Karpas-422 (cell line): ENCODE data around the gene LRP8. TPM values are rescaled to one million over a fixed set of nuclear protein-coding genes. Genes with fewer than 3 reads are reported as not detected.

ENCODE experiments used
- DNase-seq: peaks from one replicate; pipeline ENCODE4 v3.0.0-alpha.2; 2015
- H2AFZ ChIP-seq: fragments of 200-600 bp; sonication (generic); 2 replicates; pipeline ENCODE4 v1.6.1; 2014; ENCODE audit warnings: antibody characterized with exemption, low read length, mixed read lengths
- H3K27ac ChIP-seq: fragments of 200-600 bp; sonication (generic); 2 replicates; pipeline ENCODE4 v1.5.1; 2014; ENCODE audit warnings: mild to moderate bottlenecking, low read length, moderate library complexity
- H3K27me3 ChIP-seq: fragments of 200-600 bp; sonication (generic); 2 replicates; pipeline ENCODE4 v1.6.1; 2014; ENCODE audit warnings: low read length, mixed read lengths
- H3K36me3 ChIP-seq: fragments of 200-600 bp; sonication (generic); 2 replicates; pipeline ENCODE4 v1.6.1; 2014; ENCODE audit warnings: low read length, mixed read lengths; ENCODE audit not compliant: insufficient read depth
- H3K4me1 ChIP-seq: fragments of 200-600 bp; sonication (generic); 2 replicates; pipeline ENCODE4 v1.6.1; 2014; ENCODE audit warnings: mild to moderate bottlenecking, low read length, mixed read lengths
- H3K4me2 ChIP-seq: fragments of 200-600 bp; sonication (generic); 2 replicates; pipeline ENCODE4 v1.6.1; 2014; ENCODE audit warnings: low read length, low read depth, mild to moderate bottlenecking; ENCODE audit not compliant: poor library complexity, severe bottlenecking
- H3K4me3 ChIP-seq: fragments of 200-600 bp; sonication (generic); 2 replicates; pipeline ENCODE4 v1.5.1; 2014; ENCODE audit warnings: mild to moderate bottlenecking, antibody characterized with exemption, low read length, mixed read lengths
- H3K79me2 ChIP-seq: fragments of 200-600 bp; sonication (generic); 2 replicates; pipeline ENCODE4 v1.6.1; 2014; ENCODE audit warnings: mild to moderate bottlenecking, low read length, mixed read lengths
- H3K9ac ChIP-seq: fragments of 200-600 bp; sonication (generic); 2 replicates; pipeline ENCODE4 v1.6.0; 2014; ENCODE audit warnings: low read length
- H3K9me2 ChIP-seq: fragments of 200-600 bp; sonication (generic), shearing (Covaris generic); replicated peaks from 2 replicates; pipeline ENCODE4 v1.6.0; 2014; ENCODE audit warnings: mild to moderate bottlenecking, low read length, moderate library complexity; ENCODE audit not compliant: insufficient read depth
- H3K9me3 ChIP-seq: fragments of 300-700, 200-600 bp; sonication (generic); 2 replicates; pipeline ENCODE4 v1.6.1; 2014; ENCODE audit warnings: low read length, mixed read lengths
- H4K20me1 ChIP-seq: fragments of 200-600 bp; sonication (generic); 2 replicates; pipeline ENCODE4 v1.6.1; 2014; ENCODE audit warnings: mild to moderate bottlenecking, antibody characterized with exemption, low read length, low read depth; ENCODE audit not compliant: insufficient read depth
- total RNA-seq: library from RNA; depleted of rRNA; stranded (reverse); fragments of >200 nt; shearing (Covaris generic); gene quantifications from 2 replicates; pipeline ENCODE4 v1.2.3, GENCODE V29; 2014; ENCODE audit warnings: low replicate concordance

LRP8 gene
- total RNA-seq, 1 experiment from 2014 or later, result 26.7 TPM

GRCh38 chr1:53295726-53296116, 32.1 kb downstream of the LRP8 start:
- H3K27ac ChIP-seq, result no peak overlapping the region
- H3K79me2 ChIP-seq, result peaks cover 95% of the 10 kb centered on the region
- no peak overlapping the region for H3K9ac ChIP-seq
- H3K4me2 ChIP-seq, result no peak overlapping the region
- H2AFZ ChIP-seq, result no peak overlapping the region
- H4K20me1 ChIP-seq, result peaks cover 28% of the 10 kb centered on the region
- peaks cover 23% of the 10 kb centered on the region for H3K4me1 ChIP-seq
- no peaks in the 10 kb centered on the region for H3K36me3 ChIP-seq
- no peak for DNase-seq
- no peaks in the 10 kb centered on the region for H3K9me2 ChIP-seq
- no peaks in the 10 kb centered on the region for H3K27me3 ChIP-seq
- H3K4me3 ChIP-seq, result no peak overlapping the region
- H3K9me3 ChIP-seq, result no peaks in the 10 kb centered on the region

- Histone ChIP-seq H3K4me2 (no peak overlapping the region), H3K27me3 (no peaks in the 10 kb centered on the region), H3K9ac (no peak overlapping the region), H3K9me2 (no peaks in the 10 kb centered on the region), H3K79me2 (peaks cover 93% of the 10 kb centered on the region), H3K4me3 (no peak overlapping the region), H3K4me1 (peaks cover 23% of the 10 kb centered on the region), H3K9me3 (no peaks in the 10 kb centered on the region), H3K27ac (no peak overlapping the region), H2AFZ (no peak overlapping the region), H3K36me3 (no peaks in the 10 kb centered on the region), H4K20me1 (peaks cover 26% of the 10 kb centered on the region)
- DNase-seq, result no peak
These were observed 32.6 kb downstream of the LRP8 start for GRCh38 chr1:53295295-53295694.

- no peaks in the 10 kb centered on the region for H3K27me3 ChIP-seq
- H3K9me2 ChIP-seq, result no peaks in the 10 kb centered on the region
- H3K9me3 ChIP-seq, result no peaks in the 10 kb centered on the region
- H3K9ac ChIP-seq, result no peak overlapping the region
- peaks cover 21% of the 10 kb centered on the region for H4K20me1 ChIP-seq
- no peak overlapping the region for H3K4me3 ChIP-seq
- H2AFZ ChIP-seq, result no peak overlapping the region
- H3K27ac ChIP-seq, result no peak overlapping the region
- H3K4me2 ChIP-seq, result no peak overlapping the region
- H3K36me3 ChIP-seq, result no peaks in the 10 kb centered on the region
- DNase-seq, result no peak
- peaks cover 23% of the 10 kb centered on the region for H3K4me1 ChIP-seq
- peaks cover 86% of the 10 kb centered on the region for H3K79me2 ChIP-seq
These were observed 33.3 kb downstream of the LRP8 start for GRCh38 chr1:53294567-53294966.

- Histone ChIP-seq H2AFZ (no peak overlapping the region), H3K36me3 (no peaks in the 10 kb centered on the region), H3K27me3 (no peaks in the 10 kb centered on the region), H4K20me1 (peaks cover 21% of the 10 kb centered on the region), H3K9me2 (no peaks in the 10 kb centered on the region), H3K4me3 (no peak overlapping the region), H3K9ac (no peak overlapping the region; the same call in 1 of the 2 replicates), H3K79me2 (peaks cover 81% of the 10 kb centered on the region), H3K4me2 (no peak overlapping the region), H3K9me3 (no peaks in the 10 kb centered on the region), H3K4me1 (peaks cover 23% of the 10 kb centered on the region), H3K27ac (no peak overlapping the region)
- DNase-seq, result no peak
These were observed 33.8 kb downstream of the LRP8 start for GRCh38 chr1:53294061-53294460.

GRCh38 chr1:53293123-53293522, 34.7 kb downstream of the LRP8 start:
- Histone ChIP-seq H3K27me3 (no peaks in the 10 kb centered on the region), H4K20me1 (peaks cover 21% of the 10 kb centered on the region), H3K4me3 (no peak overlapping the region), H3K4me1 (peaks cover 23% of the 10 kb centered on the region), H3K9ac (peak overlapping the region; percentile 13; the same call in 1 of the 2 replicates), H3K27ac (peak overlapping the region; percentile 34), H3K4me2 (no peak overlapping the region), H3K9me3 (no peaks in the 10 kb centered on the region), H3K79me2 (peaks cover 72% of the 10 kb centered on the region), H3K36me3 (no peaks in the 10 kb centered on the region), H3K9me2 (no peaks in the 10 kb centered on the region), H2AFZ (no peak overlapping the region)
- DNase-seq, result no peak

- peaks cover 21% of the 10 kb centered on the region for H4K20me1 ChIP-seq
- H3K27ac ChIP-seq, result peak overlapping the region; percentile 34
- H3K27me3 ChIP-seq, result no peaks in the 10 kb centered on the region
- no peak overlapping the region for H2AFZ ChIP-seq
- H3K4me3 ChIP-seq, result no peak overlapping the region
- H3K9me2 ChIP-seq, result no peaks in the 10 kb centered on the region
- DNase-seq, result no peak
- no peak overlapping the region for H3K4me2 ChIP-seq
- H3K79me2 ChIP-seq, result peaks cover 67% of the 10 kb centered on the region
- H3K4me1 ChIP-seq, result peaks cover 23% of the 10 kb centered on the region
- H3K9me3 ChIP-seq, result no peaks in the 10 kb centered on the region
- no peaks in the 10 kb centered on the region for H3K36me3 ChIP-seq
- H3K9ac ChIP-seq, result peak overlapping the region; percentile 13; the same call in 1 of the 2 replicates
These were observed 35.2 kb downstream of the LRP8 start for GRCh38 chr1:53292690-53293089.

GRCh38 chr1:53291574-53291973, 36.3 kb downstream of the LRP8 start:
- Histone ChIP-seq H4K20me1 (peaks cover 15% of the 10 kb centered on the region), H3K9me3 (no peaks in the 10 kb centered on the region), H3K27me3 (no peaks in the 10 kb centered on the region), H3K27ac (no peak overlapping the region), H3K79me2 (peaks cover 56% of the 10 kb centered on the region), H3K9ac (no peak overlapping the region), H3K4me2 (no peak overlapping the region), H3K4me3 (no peak overlapping the region), H3K4me1 (peaks cover 23% of the 10 kb centered on the region), H3K36me3 (peaks cover 11% of the 10 kb centered on the region), H2AFZ (no peak overlapping the region), H3K9me2 (no peaks in the 10 kb centered on the region)
- peak; percentile 60 for DNase-seq

- Histone ChIP-seq H3K9me2 (no peaks in the 10 kb centered on the region), H3K36me3 (peaks cover 29% of the 10 kb centered on the region), H3K27ac (no peak overlapping the region), H3K4me2 (no peak overlapping the region), H3K9ac (no peak overlapping the region), H3K4me1 (peaks cover 12% of the 10 kb centered on the region), H3K9me3 (no peaks in the 10 kb centered on the region), H3K27me3 (no peaks in the 10 kb centered on the region), H4K20me1 (peaks cover 4% of the 10 kb centered on the region; the same call in 1 of the 2 replicates), H2AFZ (no peak overlapping the region), H3K4me3 (no peak overlapping the region), H3K79me2 (peaks cover 29% of the 10 kb centered on the region)
- DNase-seq, result no peak
These were observed 39.0 kb downstream of the LRP8 start for GRCh38 chr1:53288790-53289429.
